ENCODE data around the gene CRYAA.
"Not testable (repeated sequence)": the region's sequence is repeated elsewhere in the genome, so short reads cannot be mapped to it uniquely, and the experiment has no call there.

Gene CRYAA

GRCh38 chr21:43177043-43177906 lies 8.5 kb downstream of the CRYAA start:
- DNase-seq, result not testable (repeated sequence)

- DNase-seq, result not testable (repeated sequence)
Measured at GRCh38 chr21:43178175-43178826, 9.5 kb downstream of the CRYAA start.

- not testable (repeated sequence) for DNase-seq
Measured at GRCh38 chr21:43181033-43181432, 12.2 kb downstream of the CRYAA start.

- not testable (repeated sequence) for DNase-seq
Measured at GRCh38 chr21:43187268-43187667, 18.5 kb downstream of the CRYAA start.

- DNase-seq, result no peak
Measured at GRCh38 chr21:43187715-43188114, 18.9 kb downstream of the CRYAA start.

GRCh38 chr21:43188181-43188580 lies 19.4 kb downstream of the CRYAA start:
- no peak for DNase-seq

GRCh38 chr21:43188592-43189210 lies 19.9 kb downstream of the CRYAA start:
- DNase-seq, result no peak

GRCh38 chr21:43189936-43190335 lies 21.1 kb downstream of the CRYAA start:
- DNase-seq, result no peak

- no peak for DNase-seq
Measured at GRCh38 chr21:43190544-43190943, 21.7 kb downstream of the CRYAA start.

GRCh38 chr21:43190951-43191350 lies 22.1 kb downstream of the CRYAA start:
- DNase-seq, result no peak

- DNase-seq, result no peak
Measured at GRCh38 chr21:43191521-43191920, 22.7 kb downstream of the CRYAA start.

- DNase-seq, result no peak
Measured at GRCh38 chr21:43191971-43192370, 23.2 kb downstream of the CRYAA start.

- DNase-seq, result no peak
Measured at GRCh38 chr21:43192501-43193081, 23.8 kb downstream of the CRYAA start.

GRCh38 chr21:43193088-43193650 lies 24.4 kb downstream of the CRYAA start:
- DNase-seq, result no peak

GRCh38 chr21:43193651-43194302 lies 25.0 kb downstream of the CRYAA start:
- no peak for DNase-seq

- no peak for DNase-seq
Measured at GRCh38 chr21:43194303-43195120, 25.7 kb downstream of the CRYAA start.

GRCh38 chr21:43195121-43196021 lies 26.6 kb downstream of the CRYAA start:
- DNase-seq, result no peak

GRCh38 chr21:43196826-43197225 lies 28.0 kb downstream of the CRYAA start:
- no peak for DNase-seq

GRCh38 chr21:43198376-43198775 lies 29.6 kb downstream of the CRYAA start:
- DNase-seq, result no peak

GRCh38 chr21:43201491-43201890 lies 32.7 kb downstream of the CRYAA start:
- no peak for DNase-seq

- no peak for DNase-seq
Measured at GRCh38 chr21:43203591-43203990, 34.8 kb downstream of the CRYAA start.
